UCSD-AML1 (cell line): ENCODE data around the gene ZNF200.

Experiments
- DNase-seq: peaks from one replicate; lab custom pipeline; 2025; ENCODE audit not compliant: unreplicated experiment; lab: John Stamatoyannopoulos, UW

The ZNF200 gene

DNA sequence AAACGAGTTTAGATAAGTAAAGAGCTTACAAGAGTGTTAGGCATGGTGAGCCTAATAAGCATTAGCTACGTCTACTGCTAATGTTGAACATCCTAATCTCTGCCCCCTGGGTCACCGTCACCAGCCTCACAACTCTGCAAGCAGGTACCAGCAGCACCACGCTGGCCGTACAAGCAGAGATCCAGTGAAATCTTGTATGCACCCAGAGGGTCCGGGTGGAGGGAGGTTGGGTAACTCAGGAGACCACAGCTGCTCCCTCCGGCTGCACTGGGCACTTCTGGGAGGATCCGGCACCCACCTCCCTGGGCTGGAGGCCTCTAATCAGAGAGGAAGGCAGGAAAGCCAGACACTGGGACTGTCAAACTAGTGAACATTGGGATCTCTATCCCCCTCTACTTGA lies 55.3 kb downstream of the ZNF200 start:
- DNase-seq = no peak

- DNase-seq = peak; percentile 68
Observed at GRCh38 chr16:3175157-3176093, 59.5 kb downstream of the ZNF200 start.

- DNase-seq = no peak
Observed at GRCh38 chr16:3174618-3175148, 60.3 kb downstream of the ZNF200 start.

- peak; percentile 80 for DNase-seq
Observed at GRCh38 chr16:3173892-3174617, 60.9 kb downstream of the ZNF200 start.
